T-helper 17 cell (primary cell): ENCODE measurements around the gene UFSP1. TPM values are rescaled to one million over a fixed set of nuclear protein-coding genes. Genes with fewer than 3 reads are reported as not detected.
A peak's percentile ranks its signal among the peaks of the same experiment; 100 is the strongest.

ENCODE experiments used
- ATAC-seq: fragments of 150-1000 bp; cut with Tn5 transposase; 2 replicates; pipeline ENCODE4 v1.10.0; 2021; ENCODE audit warnings: mild to moderate bottlenecking, moderate library complexity
- DNase-seq, 3 donors: peaks; one replicate each; pipeline versions ENCODE4 v3.0.0 to v3.0.0-alpha.2; 2020 to 2021
- H3K9me3 ChIP-seq: one replicate; pipeline ENCODE4 v1.7.0; 2013; ENCODE audit warnings: low read length, mild to moderate bottlenecking; ENCODE audit not compliant: control insufficient read depth, poor library complexity, severe bottlenecking
- H3K27ac Mint-ChIP-seq: one replicate; pipeline ENCODE4 v1.8.0; 2022; ENCODE audit warnings: mild to moderate bottlenecking, moderate library complexity, mixed read lengths
- H3K27me3 Mint-ChIP-seq: one replicate; pipeline ENCODE4 v1.8.0; 2022; ENCODE audit warnings: mixed read lengths
- H3K36me3 Mint-ChIP-seq: one replicate; pipeline ENCODE4 v1.8.0; 2022; ENCODE audit warnings: low read depth, mixed read lengths
- H3K4me1 Mint-ChIP-seq: one replicate; pipeline ENCODE4 v1.8.0; 2022; ENCODE audit warnings: mild to moderate bottlenecking, mixed read lengths
- H3K4me3 Mint-ChIP-seq: one replicate; pipeline ENCODE4 v1.8.0; 2022; ENCODE audit warnings: mild to moderate bottlenecking, moderate library complexity, mixed read lengths
- total RNA-seq, 4 donors: library from RNA in 2 of 4; stranded (reverse) in 2 of 4; gene quantifications; one replicate each; pipeline ENCODE4 v1.2.3 and lab custom pipeline; 2022 to 2026

Gene UFSP1
- total RNA-seq, 2 donors from 2014 or later, result 1.6 to 2.2 TPM

DNA sequence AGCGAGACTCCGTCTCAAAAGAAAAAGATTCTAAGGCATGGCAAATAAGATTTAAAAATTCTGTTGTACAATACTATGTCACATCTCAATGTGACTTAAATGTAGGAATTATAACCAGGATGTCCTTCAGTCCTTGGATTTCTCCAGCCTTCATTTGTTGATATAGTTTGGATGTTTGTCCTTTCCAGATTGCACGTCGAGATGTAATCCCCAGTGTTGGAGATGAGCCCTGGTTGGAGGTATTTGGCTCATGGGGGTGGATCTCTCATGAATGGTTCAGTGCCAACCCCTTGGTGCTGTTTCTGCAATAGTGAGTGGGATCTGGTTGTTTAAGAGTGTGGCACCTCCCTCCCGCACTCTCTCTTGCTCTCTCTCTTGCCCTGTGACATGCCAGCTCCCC is 19.0 kb upstream of the UFSP1 start:
- Mint-ChIP-seq H3K36me3 (peaks cover 3% of the 10 kb centered on the region), H3K27ac (no peak overlapping the region), H3K4me3 (no peak overlapping the region), H3K27me3 (peaks cover 22% of the 10 kb centered on the region), H3K4me1 (peaks cover 2% of the 10 kb centered on the region)
- no peaks in the 10 kb centered on the region for H3K9me3 ChIP-seq
- no peak for DNase-seq
- no peak for ATAC-seq

GRCh38 chr7:100902638-100903037 is 13.1 kb upstream of the UFSP1 start:
- no peak for ATAC-seq
- no peaks in the 10 kb centered on the region for H3K9me3 ChIP-seq
- no peak overlapping the region for H3K4me3 Mint-ChIP-seq
- H3K27ac Mint-ChIP-seq, result no peak overlapping the region
- no peaks in the 10 kb centered on the region for H3K36me3 Mint-ChIP-seq
- no peaks in the 10 kb centered on the region for H3K4me1 Mint-ChIP-seq
- DNase-seq, result no peak
- peaks cover 18% of the 10 kb centered on the region for H3K27me3 Mint-ChIP-seq

DNA sequence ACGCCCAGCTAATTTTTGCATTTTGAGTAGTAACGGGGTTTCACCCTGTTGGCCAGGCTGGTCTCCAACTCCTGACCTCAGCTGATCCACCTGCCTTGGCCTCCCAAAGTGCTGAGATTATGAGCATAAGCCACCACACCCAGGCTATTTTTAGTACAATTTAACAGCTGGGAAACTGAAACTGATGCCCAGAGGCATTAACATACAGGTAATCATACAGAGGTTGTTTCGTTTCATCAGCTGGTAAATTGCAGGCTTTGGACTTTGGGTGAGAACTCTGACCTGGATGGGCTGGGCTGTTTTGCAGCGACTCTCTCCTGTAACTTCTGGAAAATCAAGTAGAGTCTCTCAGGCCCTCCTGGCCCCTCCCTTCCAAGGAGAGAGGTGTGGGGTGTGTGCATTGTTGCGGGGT is 12.4 kb upstream of the UFSP1 start:
- Mint-ChIP-seq H3K27ac (no peak overlapping the region), H3K4me3 (no peak overlapping the region), H3K27me3 (peaks cover 20% of the 10 kb centered on the region), H3K36me3 (no peaks in the 10 kb centered on the region), H3K4me1 (peaks cover 2% of the 10 kb centered on the region)
- DNase-seq (no peak), ATAC-seq (no peak)
- no peaks in the 10 kb centered on the region for H3K9me3 ChIP-seq

DNA sequence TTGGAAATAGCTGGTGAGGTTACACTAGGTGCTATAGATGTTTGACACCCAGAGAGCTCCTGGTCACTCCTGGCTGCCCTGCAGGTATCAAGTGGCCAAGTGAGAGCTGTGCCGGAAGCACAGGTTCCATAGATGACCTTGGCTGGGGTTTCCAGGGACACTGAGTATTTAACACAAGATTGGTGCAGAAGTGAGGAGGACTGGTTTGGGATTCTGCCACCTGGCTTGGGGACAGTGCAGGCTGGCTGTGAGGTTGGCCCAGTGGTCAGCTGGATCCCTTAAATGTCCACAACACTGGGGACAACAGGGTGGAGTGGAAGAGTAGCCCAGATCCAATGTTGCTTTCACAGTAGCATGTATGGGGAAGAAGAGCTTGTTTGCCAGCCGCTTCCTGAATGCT is 11.5 kb upstream of the UFSP1 start:
- Mint-ChIP-seq H3K27me3 (peaks cover 25% of the 10 kb centered on the region), H3K4me1 (peaks cover 7% of the 10 kb centered on the region), H3K36me3 (peaks cover 4% of the 10 kb centered on the region), H3K27ac (no peak overlapping the region), H3K4me3 (no peak overlapping the region)
- no peak for ATAC-seq
- DNase-seq, result no peak
- H3K9me3 ChIP-seq, result no peaks in the 10 kb centered on the region

DNA sequence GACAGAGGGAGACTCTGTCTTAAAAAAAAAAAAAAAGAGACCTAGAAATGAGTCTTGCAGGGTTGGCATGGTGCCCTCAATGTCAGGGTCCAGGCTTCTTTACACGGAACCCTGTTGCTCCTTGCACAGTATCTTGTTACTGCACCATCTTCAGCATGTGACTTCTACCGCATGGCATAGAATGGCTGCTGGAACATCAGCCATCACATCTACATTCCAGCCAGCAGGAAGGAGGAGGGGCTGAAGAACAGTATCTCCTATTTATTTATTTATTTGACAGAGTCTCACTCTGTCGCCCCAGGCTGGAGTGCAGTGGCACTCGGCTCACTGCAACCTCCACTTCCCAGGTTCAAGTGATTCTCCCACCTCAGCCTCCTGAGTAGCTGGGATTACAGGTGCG is 9.9 kb upstream of the UFSP1 start:
- H3K4me3 Mint-ChIP-seq, result no peak overlapping the region
- peaks cover 8% of the 10 kb centered on the region for H3K4me1 Mint-ChIP-seq
- no peak overlapping the region for H3K27ac Mint-ChIP-seq
- no peaks in the 10 kb centered on the region for H3K9me3 ChIP-seq
- peaks cover 5% of the 10 kb centered on the region for H3K36me3 Mint-ChIP-seq
- peaks cover 27% of the 10 kb centered on the region for H3K27me3 Mint-ChIP-seq
- ATAC-seq, result no peak
- DNase-seq, result no peak

DNA sequence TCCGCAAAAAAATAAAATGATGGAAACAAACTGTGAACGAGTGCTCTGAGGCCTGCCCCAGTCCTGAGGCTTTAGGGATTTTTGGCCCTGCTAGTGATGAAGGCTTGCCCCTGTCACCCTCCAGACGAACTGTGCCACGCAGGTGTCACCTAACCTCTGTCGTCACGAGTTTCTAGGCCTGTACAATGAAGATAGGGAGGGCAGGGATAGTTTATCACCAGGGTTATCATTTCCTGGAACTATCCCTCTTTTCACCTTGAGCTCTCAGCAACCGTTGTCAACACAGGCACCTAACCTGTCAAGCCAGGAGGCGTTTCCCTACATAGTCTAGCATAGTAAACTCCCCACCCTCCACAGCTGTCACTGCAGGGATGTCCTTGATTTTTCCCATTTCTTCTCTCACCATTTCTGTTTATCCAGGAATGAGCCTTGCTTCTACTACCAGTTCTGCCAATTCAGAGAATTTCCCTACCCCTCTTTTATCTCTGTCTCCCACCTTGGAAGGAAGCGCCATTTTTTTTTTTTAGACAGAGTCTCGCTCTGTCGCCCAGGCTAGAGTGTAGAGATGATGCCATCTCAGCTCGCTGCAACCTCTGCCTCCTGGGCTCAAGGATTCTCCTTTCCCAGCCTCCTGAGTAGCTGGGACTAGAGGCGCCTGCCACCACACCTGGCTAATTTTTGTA is 8.4 kb upstream of the UFSP1 start:
- peak overlapping the region; percentile 58 for H3K4me3 Mint-ChIP-seq
- peaks cover 29% of the 10 kb centered on the region for H3K27me3 Mint-ChIP-seq
- H3K9me3 ChIP-seq, result no peaks in the 10 kb centered on the region
- peaks cover 11% of the 10 kb centered on the region for H3K4me1 Mint-ChIP-seq
- peaks cover 5% of the 10 kb centered on the region for H3K36me3 Mint-ChIP-seq
- DNase-seq, result no peak
- no peak overlapping the region for H3K27ac Mint-ChIP-seq
- no peak for ATAC-seq

DNA sequence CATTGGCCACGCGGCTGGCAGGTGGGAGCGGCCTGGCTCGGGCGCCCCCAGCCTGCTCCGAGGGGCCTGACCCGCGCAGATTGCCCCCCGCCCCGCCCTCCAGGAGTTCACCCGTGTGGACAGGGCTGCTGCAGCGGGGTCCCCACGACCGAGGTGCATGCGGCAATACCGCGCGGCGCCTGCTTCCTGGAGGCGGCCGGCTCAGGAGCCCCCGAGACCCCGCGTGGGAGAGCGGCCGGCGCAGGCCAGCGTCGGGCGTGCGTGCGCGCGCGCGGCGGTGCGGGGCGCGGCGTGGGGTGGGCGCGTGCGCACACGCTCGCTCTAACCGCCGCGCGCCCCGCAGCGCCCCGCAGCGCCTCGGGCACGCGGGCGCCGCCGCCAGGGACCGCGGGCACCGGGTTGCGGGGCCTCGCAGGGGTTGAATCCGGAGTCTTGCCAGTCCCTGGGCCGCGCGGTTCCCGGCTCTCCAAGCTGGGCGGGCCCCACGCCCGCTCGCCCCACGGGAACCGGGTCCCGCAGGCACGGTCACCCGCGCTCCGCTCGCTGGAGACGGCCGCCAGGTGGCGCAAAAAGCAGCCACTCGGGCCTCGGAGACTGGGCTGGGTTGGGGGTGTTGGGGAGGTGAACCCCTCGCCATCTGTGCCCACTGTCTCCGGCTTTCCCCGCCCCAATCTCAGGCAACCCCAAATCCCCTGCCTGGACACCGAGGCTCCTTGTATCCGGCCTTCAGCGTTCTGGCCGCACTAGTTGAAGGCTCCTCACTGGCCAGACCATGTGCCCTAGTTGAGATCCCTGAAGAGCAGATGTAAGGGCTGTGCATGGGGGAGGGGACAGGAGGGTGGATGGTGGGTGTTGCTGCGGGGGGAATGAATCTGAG is 7.5 kb upstream of the UFSP1 start:
- DNase-seq, result peak; percentile 38 to 68 (median 55)
- peaks cover 5% of the 10 kb centered on the region for H3K36me3 Mint-ChIP-seq
- peaks cover 13% of the 10 kb centered on the region for H3K4me1 Mint-ChIP-seq
- H3K27me3 Mint-ChIP-seq, result peaks cover 38% of the 10 kb centered on the region
- peak overlapping the region; percentile 92 for H3K4me3 Mint-ChIP-seq
- peak; percentile 73 for ATAC-seq
- H3K9me3 ChIP-seq, result no peaks in the 10 kb centered on the region
- no peak overlapping the region for H3K27ac Mint-ChIP-seq

DNA sequence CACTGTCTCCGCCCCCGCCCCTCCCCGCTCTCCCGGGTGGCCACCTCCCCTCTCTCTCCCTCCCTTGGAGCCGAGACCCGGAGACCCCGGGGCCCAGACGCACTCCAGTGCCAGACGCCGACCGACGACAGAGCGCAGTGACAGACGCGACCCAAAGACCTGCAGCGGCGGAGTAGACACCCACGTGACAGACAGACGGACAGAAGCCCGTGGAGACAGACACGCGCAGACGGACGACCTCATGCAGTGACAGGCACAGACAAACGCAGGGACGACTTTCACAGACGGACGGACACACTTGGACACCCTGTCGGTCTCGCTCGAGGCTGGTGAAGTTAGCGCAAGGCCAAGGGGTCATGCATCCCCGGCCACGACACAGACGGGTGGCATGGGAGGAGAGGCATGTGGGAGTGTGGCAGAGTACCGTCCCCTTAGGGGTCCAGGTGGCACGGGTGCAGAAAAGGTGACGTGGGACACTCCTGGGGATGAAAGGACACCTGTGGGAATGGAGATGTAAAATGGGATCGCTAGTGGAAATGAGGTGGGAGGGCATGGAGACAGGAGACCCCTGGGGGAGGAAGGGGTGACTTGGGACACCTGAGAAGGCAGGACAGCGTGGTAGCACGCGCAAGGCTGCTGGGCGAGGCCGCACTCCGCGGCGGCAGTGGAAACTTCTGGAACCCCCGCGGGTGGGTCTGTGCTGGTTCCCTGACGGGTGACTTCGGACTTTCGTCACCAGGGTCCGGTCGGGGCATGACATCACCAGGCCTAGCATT is 6.6 kb upstream of the UFSP1 start:
- Mint-ChIP-seq H3K27me3 (peaks cover 45% of the 10 kb centered on the region), H3K4me1 (peaks cover 19% of the 10 kb centered on the region), H3K27ac (no peak overlapping the region), H3K36me3 (peaks cover 5% of the 10 kb centered on the region), H3K4me3 (peak overlapping the region; percentile 92)
- DNase-seq (no peak), ATAC-seq (peak; percentile 22)
- no peaks in the 10 kb centered on the region for H3K9me3 ChIP-seq

GRCh38 chr7:100895701-100895955 is 6.1 kb upstream of the UFSP1 start, which contains the start of gene ACHE:
Gene ACHE (minus strand): TSS chr7:100895888. CDS start chr7:100894232, 1,656 bp downstream.
- Mint-ChIP-seq H3K36me3 (peaks cover 5% of the 10 kb centered on the region), H3K4me1 (peaks cover 22% of the 10 kb centered on the region), H3K4me3 (peak within 1 kb of the TSS; percentile 92), H3K27ac (no peak within 1 kb of the TSS), H3K27me3 (peaks cover 41% of the 10 kb centered on the region)
- H3K9me3 ChIP-seq, result no peaks in the 10 kb centered on the region
- peak; percentile 20 for ATAC-seq
- no peak for DNase-seq

- DNase-seq (peak; percentile 30 to 51 (median 46)), ATAC-seq (peak; percentile 24)
- Mint-ChIP-seq H3K27me3 (peaks cover 40% of the 10 kb centered on the region), H3K4me1 (peaks cover 27% of the 10 kb centered on the region), H3K4me3 (peak overlapping the region; percentile 52), H3K36me3 (peaks cover 5% of the 10 kb centered on the region), H3K27ac (no peak overlapping the region)
- H3K9me3 ChIP-seq, result no peaks in the 10 kb centered on the region
These were observed 5.6 kb upstream of the UFSP1 start for GRCh38 chr7:100894860-100895700.

DNA sequence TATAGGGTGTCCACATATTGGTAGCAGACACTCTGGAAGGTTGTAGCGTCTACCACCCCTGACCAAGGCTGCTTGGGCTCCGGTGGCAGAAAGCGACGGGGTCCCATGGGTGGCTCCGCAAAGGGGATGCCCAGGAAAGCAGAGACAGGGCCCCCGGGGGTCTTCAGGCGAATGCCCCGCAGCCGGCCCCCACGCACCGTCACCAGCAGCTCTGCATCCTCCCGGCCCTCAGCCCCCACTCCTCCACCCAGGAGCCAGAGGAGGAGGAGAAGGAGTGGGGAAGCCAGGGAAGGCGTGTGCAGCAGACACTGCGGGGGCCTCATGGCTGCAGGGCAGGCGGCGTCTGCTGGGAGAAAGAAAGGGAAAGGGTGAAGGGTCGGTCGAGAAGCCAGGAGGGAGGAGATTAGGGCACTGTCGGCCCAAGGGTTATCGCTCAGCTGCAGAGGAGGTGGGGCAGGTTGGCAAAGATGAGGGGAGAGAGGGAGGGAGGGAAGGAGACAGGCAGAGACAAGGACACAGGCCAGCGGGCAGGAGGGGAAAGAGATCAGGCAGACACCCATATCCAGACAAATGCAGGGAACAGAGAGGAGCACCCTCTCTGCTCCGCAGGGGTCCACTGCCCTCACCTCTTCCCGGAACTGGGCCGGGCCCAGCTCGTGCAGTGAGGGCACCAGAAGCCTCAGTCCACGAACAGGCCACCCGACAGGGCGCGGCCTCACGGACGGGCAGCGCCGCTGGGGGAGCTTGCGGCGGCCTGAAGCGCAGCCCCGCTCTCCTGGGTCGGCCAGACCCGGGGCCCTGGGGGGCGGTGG is 4.6 kb upstream of the UFSP1 start:
- H3K9me3 ChIP-seq, result no peaks in the 10 kb centered on the region
- ATAC-seq, result no peak
- Mint-ChIP-seq H3K27me3 (peaks cover 40% of the 10 kb centered on the region), H3K4me1 (peaks cover 28% of the 10 kb centered on the region), H3K4me3 (peak overlapping the region; percentile 75), H3K27ac (no peak overlapping the region), H3K36me3 (peaks cover 5% of the 10 kb centered on the region)
- DNase-seq, result no peak

GRCh38 chr7:100893318-100893895 is 3.9 kb upstream of the UFSP1 start:
- peaks cover 30% of the 10 kb centered on the region for H3K4me1 Mint-ChIP-seq
- no peak overlapping the region for H3K27ac Mint-ChIP-seq
- no peak overlapping the region for H3K4me3 Mint-ChIP-seq
- H3K36me3 Mint-ChIP-seq, result peaks cover 7% of the 10 kb centered on the region
- no peak for DNase-seq
- H3K9me3 ChIP-seq, result no peaks in the 10 kb centered on the region
- peaks cover 38% of the 10 kb centered on the region for H3K27me3 Mint-ChIP-seq
- ATAC-seq, result no peak
